ENCODE data around the gene SNX12. TPM values are rescaled to one million over a fixed set of nuclear protein-coding genes. Genes with fewer than 3 reads are reported as not detected.

SNX12 gene
- total and polyA plus RNA-seq, 2 experiments from 2014 or later: 10.4 to 76.1 TPM

- H3K4me2 ChIP-seq (ENCODE audit: unreplicated experiment): no peak overlapping the region
- no peak overlapping the region for H3K27ac ChIP-seq
- no peak for DNase-seq
- H3K9me2 ChIP-seq (ENCODE audit: insufficient read depth): no peaks in the 10 kb centered on the region
- no peaks in the 10 kb centered on the region for H3K4me1 ChIP-seq (ENCODE audit: insufficient read depth)
- no peaks in the 10 kb centered on the region for H3F3A ChIP-seq (ENCODE audit: insufficient read depth)
- no peak overlapping the region for H2AFZ ChIP-seq
- H3K9ac ChIP-seq: no peak overlapping the region
- no peak overlapping the region for H3K4me3 ChIP-seq
- H4K20me1 ChIP-seq (ENCODE audit: insufficient read depth): no peaks in the 10 kb centered on the region
- H3K27me3 ChIP-seq (replicated peaks; ENCODE audit: insufficient read depth): no peaks in the 10 kb centered on the region
- no peaks in the 10 kb centered on the region for H3K36me3 ChIP-seq (ENCODE audit: low read depth)
- TF ChIP-seq EZH2 (IDR thresholded peaks at IDR 0.05; ENCODE audit: insufficient read depth, poor library complexity, severe bottlenecking) (no peak), EZH2phosphoT487 (IDR thresholded peaks at IDR 0.05; ENCODE audit: insufficient read depth, low read depth) (no peak)
- WGBS, 2 experiments (ENCODE audit: low coverage in 1 of 2, low lambda C conversion rate in 2 of 2, missing lambda C conversion rate in 2 of 2): 73 to 83% methylated on average over 6 of the region's 6 CpGs
- in situ Hi-C loops (cut with MboI): no loop called here
- H3K79me2 ChIP-seq (ENCODE audit: insufficient read depth): no peaks in the 10 kb centered on the region
- H3K9me3 ChIP-seq (ENCODE audit: low read depth): no peaks in the 10 kb centered on the region
Observed at GRCh38 chrX:71017396-71017939, 50.7 kb downstream of the SNX12 start.

Small RNA genes within 50 kb of the gene (small RNA-seq; reads per million reads assigned to genes)
- not detected for gene CXorf65 (ENCODE audit: low read depth, low replicate concordance)
- 0.37 reads per million for gene RNU1-56P (ENCODE audit: low read depth, low replicate concordance)

Other genes with a start within 250 kb of the SNX12 start
- not detected in 2 replicates for gene TEX11, start 159.6 kb downstream of the SNX12 start, total RNA-seq (2014; rRNA removed; shearing (Covaris generic))
- gene TEX11, start 159.6 kb downstream of the SNX12 start, polyA plus RNA-seq (2016; fragmentation: Nextera tagmentation; extraction: Ambion mirVana): not detected in 2 replicates
- 0.11 and 0.25 TPM in 2 replicates for gene SLC7A3, start 137.2 kb downstream of the SNX12 start, total RNA-seq (2014; rRNA removed; shearing (Covaris generic))
- gene SLC7A3, start 137.2 kb downstream of the SNX12 start, polyA plus RNA-seq (2016; fragmentation: Nextera tagmentation; extraction: Ambion mirVana): not detected in 2 replicates
- gene FOXO4, start 27.5 kb upstream of the SNX12 start, total RNA-seq (2014; rRNA removed; shearing (Covaris generic)): 5.2 and 5.3 TPM in 2 replicates
- gene FOXO4, start 27.5 kb upstream of the SNX12 start, polyA plus RNA-seq (2016; fragmentation: Nextera tagmentation; extraction: Ambion mirVana): 1.1 TPM in 2 replicates
- not detected in 2 replicates for gene CXorf65, start 38.4 kb upstream of the SNX12 start, total RNA-seq (2014; rRNA removed; shearing (Covaris generic))
- gene CXorf65, start 38.4 kb upstream of the SNX12 start, polyA plus RNA-seq (2016; fragmentation: Nextera tagmentation; extraction: Ambion mirVana): not detected in 2 replicates
- gene IL2RG, start 43.2 kb upstream of the SNX12 start, total RNA-seq (2014; rRNA removed; shearing (Covaris generic)): not detected in 2 replicates
- gene IL2RG, start 43.2 kb upstream of the SNX12 start, polyA plus RNA-seq (2016; fragmentation: Nextera tagmentation; extraction: Ambion mirVana): 0.23 and 0.53 TPM in 2 replicates
- 14.9 and 32.6 TPM in 2 replicates for gene MED12, start 50.3 kb upstream of the SNX12 start, total RNA-seq (2014; rRNA removed; shearing (Covaris generic))
- gene MED12, start 50.3 kb upstream of the SNX12 start, polyA plus RNA-seq (2016; fragmentation: Nextera tagmentation; extraction: Ambion mirVana): 9.5 and 10.0 TPM in 2 replicates
- gene NLGN3, start 76.5 kb upstream of the SNX12 start, total RNA-seq (2014; rRNA removed; shearing (Covaris generic)): 0.11 and 0.63 TPM in 2 replicates
- gene NLGN3, start 76.5 kb upstream of the SNX12 start, polyA plus RNA-seq (2016; fragmentation: Nextera tagmentation; extraction: Ambion mirVana): 0.10 and 0.34 TPM in 2 replicates
- not detected in 2 replicates for gene GJB1, start 154.9 kb upstream of the SNX12 start, total RNA-seq (2014; rRNA removed; shearing (Covaris generic))
- not detected in 2 replicates for gene GJB1, start 154.9 kb upstream of the SNX12 start, polyA plus RNA-seq (2016; fragmentation: Nextera tagmentation; extraction: Ambion mirVana)
- 14.7 and 14.8 TPM in 2 replicates for gene ZMYM3, start 185.8 kb upstream of the SNX12 start, total RNA-seq (2014; rRNA removed; shearing (Covaris generic))
- 7.7 TPM in 2 replicates for gene ZMYM3, start 185.8 kb upstream of the SNX12 start, polyA plus RNA-seq (2016; fragmentation: Nextera tagmentation; extraction: Ambion mirVana)
- gene NONO, start 215.3 kb upstream of the SNX12 start, total RNA-seq (2014; rRNA removed; shearing (Covaris generic)): 298 and 310 TPM in 2 replicates
- gene NONO, start 215.3 kb upstream of the SNX12 start, polyA plus RNA-seq (2016; fragmentation: Nextera tagmentation; extraction: Ambion mirVana): 164 and 179 TPM in 2 replicates
- gene ITGB1BP2, start 233.4 kb upstream of the SNX12 start, total RNA-seq (2014; rRNA removed; shearing (Covaris generic)): 0.22 and 0.25 TPM in 2 replicates
- not detected in 2 replicates for gene ITGB1BP2, start 233.4 kb upstream of the SNX12 start, polyA plus RNA-seq (2016; fragmentation: Nextera tagmentation; extraction: Ambion mirVana)